GM12872 (cell line): ENCODE measurements around the gene LRCH1.

Experiments
- TF ChIP-seq, protein P1 (sequence below): IDR thresholded peaks from 3 replicates; pipeline ENCODE4 v1.5.1; 2011; ENCODE audit warnings: low read depth, mild to moderate bottlenecking, low read length, moderate library complexity; ENCODE audit not compliant: insufficient read depth

Gene LRCH1

DNA sequence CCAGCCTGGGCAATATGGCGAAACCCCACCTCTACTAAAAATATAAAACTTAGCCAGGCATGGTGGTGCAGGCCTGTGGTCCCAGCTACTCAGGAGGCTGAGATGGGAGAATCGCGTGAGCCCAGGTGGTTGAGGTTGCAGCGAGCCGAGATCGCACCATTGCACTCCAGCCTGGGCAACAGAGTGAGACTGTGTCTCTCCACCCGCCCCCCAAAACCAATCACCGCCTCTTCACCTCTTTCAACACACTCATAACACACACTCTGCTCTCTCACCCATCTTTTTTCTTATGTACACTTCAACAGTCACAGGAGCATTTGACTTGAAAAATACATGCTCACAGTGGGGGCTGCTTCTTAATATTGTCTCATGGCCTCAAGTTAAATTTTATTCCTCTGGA is 167.2 kb downstream of the LRCH1 start:
- TF ChIP-seq, protein P1, sequence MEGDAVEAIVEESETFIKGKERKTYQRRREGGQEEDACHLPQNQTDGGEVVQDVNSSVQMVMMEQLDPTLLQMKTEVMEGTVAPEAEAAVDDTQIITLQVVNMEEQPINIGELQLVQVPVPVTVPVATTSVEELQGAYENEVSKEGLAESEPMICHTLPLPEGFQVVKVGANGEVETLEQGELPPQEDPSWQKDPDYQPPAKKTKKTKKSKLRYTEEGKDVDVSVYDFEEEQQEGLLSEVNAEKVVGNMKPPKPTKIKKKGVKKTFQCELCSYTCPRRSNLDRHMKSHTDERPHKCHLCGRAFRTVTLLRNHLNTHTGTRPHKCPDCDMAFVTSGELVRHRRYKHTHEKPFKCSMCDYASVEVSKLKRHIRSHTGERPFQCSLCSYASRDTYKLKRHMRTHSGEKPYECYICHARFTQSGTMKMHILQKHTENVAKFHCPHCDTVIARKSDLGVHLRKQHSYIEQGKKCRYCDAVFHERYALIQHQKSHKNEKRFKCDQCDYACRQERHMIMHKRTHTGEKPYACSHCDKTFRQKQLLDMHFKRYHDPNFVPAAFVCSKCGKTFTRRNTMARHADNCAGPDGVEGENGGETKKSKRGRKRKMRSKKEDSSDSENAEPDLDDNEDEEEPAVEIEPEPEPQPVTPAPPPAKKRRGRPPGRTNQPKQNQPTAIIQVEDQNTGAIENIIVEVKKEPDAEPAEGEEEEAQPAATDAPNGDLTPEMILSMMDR: no peak

DNA sequence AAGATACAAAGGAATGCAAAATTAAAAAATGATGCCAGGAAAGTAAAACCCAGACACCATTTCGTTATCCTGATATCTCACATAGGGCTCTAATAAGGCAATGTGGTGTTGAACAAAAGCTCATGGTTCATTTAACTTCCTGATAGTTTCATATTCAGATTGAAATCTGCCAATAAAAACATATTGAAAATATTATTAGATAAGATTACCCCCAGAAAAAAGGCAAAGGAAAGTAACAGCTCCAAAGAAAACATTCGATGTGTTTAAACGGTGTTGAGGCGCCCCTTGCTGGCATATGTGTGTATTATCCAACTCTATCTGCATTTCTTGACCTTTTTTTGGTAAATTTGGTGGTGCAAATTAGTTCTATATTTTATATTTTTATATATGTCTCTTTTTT is 168.1 kb downstream of the LRCH1 start:
- TF ChIP-seq, protein P1: peak; percentile 45; the same call in 2 of the 3 replicates

DNA sequence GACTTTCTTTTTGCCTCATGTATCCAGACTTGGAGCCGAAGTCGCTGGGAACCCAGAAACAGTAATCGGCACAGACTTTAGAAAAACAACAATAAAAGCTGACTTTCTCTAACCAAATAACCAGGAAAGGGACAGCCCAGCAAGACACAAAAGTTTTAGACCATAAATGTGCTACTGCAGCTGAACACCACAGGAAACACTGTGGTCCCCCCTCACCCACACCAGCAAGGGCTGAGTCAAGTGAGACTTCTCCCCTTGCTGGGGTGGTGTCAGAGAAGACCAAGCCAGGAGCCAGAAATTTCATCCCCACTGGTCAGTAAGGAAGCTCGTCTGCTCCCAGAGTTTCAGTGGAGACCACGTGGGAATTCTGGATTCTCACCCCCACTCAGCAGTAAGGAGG is 173.4 kb downstream of the LRCH1 start:
- TF ChIP-seq, protein P1: no peak

DNA sequence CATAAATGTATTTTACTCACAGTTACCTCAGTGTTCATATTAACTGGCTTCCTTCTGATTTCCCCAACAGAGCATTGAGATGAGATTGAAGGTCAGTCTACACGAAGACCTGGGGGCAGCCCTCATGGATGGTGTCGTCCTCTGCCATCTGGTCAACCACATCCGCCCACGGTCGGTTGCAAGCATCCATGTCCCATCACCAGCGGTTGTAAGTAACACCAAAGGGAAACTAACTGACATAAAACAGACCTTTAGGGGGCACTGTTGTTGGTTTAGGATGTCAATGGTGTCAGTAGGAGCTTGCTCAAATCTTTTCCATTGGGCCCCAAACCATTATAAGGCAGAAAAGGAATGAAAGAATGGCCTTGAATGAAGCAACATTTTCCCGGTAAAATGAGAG is 175.8 kb downstream of the LRCH1 start:
- TF ChIP-seq, protein P1: peak; percentile 46; the same call in 2 of the 3 replicates

DNA sequence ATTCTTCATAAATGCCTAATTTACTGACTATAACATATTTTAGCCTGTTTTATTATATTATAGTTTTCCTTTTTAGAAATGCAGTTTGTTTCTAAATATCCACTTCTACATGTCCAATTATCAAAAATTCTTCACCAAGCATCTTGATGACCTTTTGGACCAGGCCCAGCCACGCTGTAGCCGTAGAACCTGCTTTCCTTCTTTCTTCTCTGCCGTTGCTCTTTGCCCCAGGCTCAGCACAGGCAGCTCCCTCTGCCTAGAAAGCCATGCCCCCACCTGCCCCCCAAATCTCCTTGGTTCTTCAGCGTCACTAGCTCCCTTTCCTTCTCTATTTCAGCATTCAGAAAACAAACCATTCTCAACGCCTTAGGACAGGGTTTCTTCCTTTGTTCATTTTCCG is 178.6 kb downstream of the LRCH1 start:
- TF ChIP-seq, protein P1: no peak

DNA sequence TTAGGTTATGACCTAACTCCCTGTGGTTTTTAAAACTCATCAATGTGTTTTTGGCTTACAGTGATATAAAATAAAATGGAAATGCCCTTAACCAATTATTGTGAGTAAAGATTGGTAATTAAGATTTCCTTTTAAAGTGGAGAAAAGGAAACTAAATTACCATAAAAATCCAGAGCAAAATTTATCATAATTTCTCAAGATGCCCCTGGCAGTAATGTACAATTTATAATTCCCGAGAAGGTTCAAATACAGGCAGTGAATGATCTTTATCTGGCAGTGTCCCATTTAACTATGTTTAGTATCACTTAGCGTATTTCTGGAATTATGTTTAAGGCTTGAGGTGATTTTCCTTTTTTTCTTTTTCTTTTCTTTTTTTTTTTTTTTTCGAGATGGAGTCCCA is 182.5 kb downstream of the LRCH1 start:
- TF ChIP-seq, protein P1: no peak

DNA sequence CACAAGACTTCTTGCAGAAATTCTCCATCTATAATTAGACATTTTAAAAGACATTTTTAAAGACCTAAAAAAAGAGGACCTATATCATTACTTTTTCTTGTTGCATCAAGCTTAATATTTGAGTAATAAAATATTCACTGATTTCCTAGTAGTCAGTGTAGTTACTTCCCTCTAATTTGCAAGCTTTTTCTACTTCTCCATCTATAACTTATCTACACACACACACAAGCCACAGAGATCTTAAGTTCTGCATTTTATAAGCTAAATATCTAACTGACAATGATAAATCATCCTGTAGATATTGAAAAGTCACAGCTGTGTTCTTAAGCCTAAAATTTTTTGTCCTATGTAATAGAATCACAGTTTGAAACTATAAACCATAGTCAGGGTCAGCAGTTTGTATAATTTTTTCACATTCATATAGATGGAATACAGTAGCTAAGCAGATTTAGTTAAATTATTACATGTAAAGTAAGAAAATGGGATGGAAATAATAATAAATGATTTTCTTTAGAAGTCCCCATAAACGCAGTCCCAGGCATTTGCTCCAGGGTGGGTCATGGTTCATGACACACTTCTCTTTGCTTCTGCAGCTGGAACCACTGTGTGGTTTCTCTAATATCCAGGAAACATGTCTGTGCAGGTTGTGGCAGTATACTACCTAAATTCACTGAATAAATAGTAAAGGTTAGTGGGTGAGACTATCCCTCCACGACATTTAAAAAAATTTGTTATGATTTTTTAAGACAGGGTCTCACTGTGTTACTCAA is 183.8 kb downstream of the LRCH1 start:
- TF ChIP-seq, protein P1: no peak
